IMR-90 (cell line): ENCODE measurements around the gene VIPR1. TPM values are rescaled to one million over a fixed set of nuclear protein-coding genes. Genes with fewer than 3 reads are reported as not detected.

ENCODE experiments used
- ATAC-seq: fragments of 200-7000 bp; cut with Tn5 transposase; 2 replicates; pipeline ENCODE4 v1.9.1; 2020; ENCODE audit warnings: low read depth, mild to moderate bottlenecking, moderate library complexity
- BruUV-seq: library from RNA; stranded (reverse); fragments of 400-500 nt; replicated peaks from 2 replicates; lab custom pipeline; 2021; lab: Mats Ljungman, UMichigan
- CTCF ChIA-PET: fragments of 300-600 bp; formaldehyde crosslinking; extraction: SDS; loops from one replicate; lab custom pipeline; 2021; ENCODE audit warnings: antibody characterized with exemption; lab: Yijun Ruan, JAX
- POLR2A ChIA-PET: fragments of 300-600 bp; sonication (Branson Sonifier 250); formaldehyde crosslinking; loops from one replicate; lab custom pipeline; 2022; ENCODE audit warnings: antibody characterized with exemption; ENCODE audit not compliant: unreplicated experiment; lab: Charles Lee
- DNase-seq: peaks from one replicate; pipeline ENCODE4 v3.0.0; 2013
- H2AFZ ChIP-seq: replicated peaks from 2 replicates; pipeline ENCODE3; 2013; ENCODE audit warnings: low read length, mild to moderate bottlenecking; ENCODE audit not compliant: poor library complexity
- H2AK5ac ChIP-seq: 2 replicates; pipeline ENCODE4 v1.6.1; 2013; ENCODE audit warnings: low read depth, low read length, inconsistent platforms
- H2AK9ac ChIP-seq: replicated peaks from 2 replicates; pipeline ENCODE3; 2013; ENCODE audit warnings: mild to moderate bottlenecking, low read depth, low read length, moderate library complexity; ENCODE audit not compliant: poor library complexity
- H2BK120ac ChIP-seq: 2 replicates; pipeline ENCODE4 v1.6.1; 2013; ENCODE audit warnings: low read depth, low read length, inconsistent platforms
- H2BK15ac ChIP-seq: 3 replicates; pipeline ENCODE4 v1.6.1; 2013; ENCODE audit warnings: low read depth, low read length, inconsistent platforms
- H2BK20ac ChIP-seq: 2 replicates; pipeline ENCODE4 v1.6.1; 2013; ENCODE audit warnings: low read depth, mild to moderate bottlenecking, inconsistent platforms, low read length, moderate library complexity
- H2BK5ac ChIP-seq: 2 replicates; pipeline ENCODE4 v1.6.1; 2013; ENCODE audit warnings: mild to moderate bottlenecking, low read depth, low read length, inconsistent platforms; ENCODE audit not compliant: poor library complexity, severe bottlenecking
- H3K14ac ChIP-seq: replicated peaks from 2 replicates; pipeline ENCODE4 v1.6.1; 2013; ENCODE audit warnings: low read depth, low read length, inconsistent platforms
- H3K18ac ChIP-seq: 2 replicates; pipeline ENCODE4 v1.6.1; 2013; ENCODE audit warnings: low read depth, low read length, control low read depth
- H3K23ac ChIP-seq: 2 replicates; pipeline ENCODE4 v1.6.1; 2013; ENCODE audit warnings: low read depth, low read length, inconsistent platforms
- H3K27ac ChIP-seq: 2 replicates; pipeline ENCODE4 v1.5.1; 2013; ENCODE audit warnings: mild to moderate bottlenecking, control low read depth, low read length; ENCODE audit not compliant: insufficient read depth
- H3K27me3 ChIP-seq: 2 replicates; pipeline ENCODE4 v1.6.1; 2013; ENCODE audit warnings: low read length; ENCODE audit not compliant: control insufficient read depth, insufficient read depth
- H3K36me3 ChIP-seq: 2 replicates; pipeline ENCODE4 v1.6.1; 2013; ENCODE audit warnings: low read length, mixed read lengths; ENCODE audit not compliant: control insufficient read depth, insufficient read depth
- H3K4ac ChIP-seq: 2 replicates; pipeline ENCODE4 v1.6.1; 2013; ENCODE audit warnings: low read depth, low read length, inconsistent platforms
- H3K4me1 ChIP-seq: 2 replicates; pipeline ENCODE4 v1.6.1; 2013; ENCODE audit warnings: low read length, mixed read lengths; ENCODE audit not compliant: control insufficient read depth, insufficient read depth
- H3K4me2 ChIP-seq: 2 replicates; pipeline ENCODE4 v1.6.1; 2013; ENCODE audit warnings: low read depth, mild to moderate bottlenecking, control low read depth, low read length, moderate library complexity
- H3K4me3 ChIP-seq: 2 replicates; pipeline ENCODE4 v1.5.1; 2013; ENCODE audit warnings: low read depth, mild to moderate bottlenecking, control low read depth, low read length, moderate library complexity; ENCODE audit not compliant: insufficient read depth
- H3K56ac ChIP-seq: 2 replicates; pipeline ENCODE4 v1.6.1; 2013; ENCODE audit warnings: low read length, inconsistent platforms; ENCODE audit not compliant: insufficient read depth; ENCODE audit errors: extremely low read depth
- H3K79me1 ChIP-seq, 2 experiments: 2 replicates each; pipeline ENCODE4 v1.6.1; 2013; ENCODE audit warnings: low read length in 2 of 2, inconsistent platforms in 1 of 2, low read depth in 1 of 2
- H3K9ac ChIP-seq: 2 replicates; pipeline ENCODE4 v1.6.1; 2013; ENCODE audit warnings: low read depth, low read length, control low read depth
- H3K9me1 ChIP-seq: 2 replicates; pipeline ENCODE4 v1.6.1; 2013; ENCODE audit warnings: low read length, inconsistent platforms; ENCODE audit not compliant: insufficient read depth
- H3K9me3 ChIP-seq: 2 replicates; pipeline ENCODE4 v1.6.1; 2013; ENCODE audit warnings: low read length; ENCODE audit not compliant: control insufficient read depth, insufficient read depth
- H4K20me1 ChIP-seq: 2 replicates; pipeline ENCODE4 v1.6.1; 2013; ENCODE audit warnings: low read length, inconsistent platforms; ENCODE audit not compliant: insufficient read depth
- H4K5ac ChIP-seq: 2 replicates; pipeline ENCODE4 v1.6.1; 2013; ENCODE audit warnings: mild to moderate bottlenecking, low read depth, low read length, control low read depth
- H4K8ac ChIP-seq, 2 experiments: 2 replicates each; pipeline ENCODE4 v1.6.1; 2013; ENCODE audit warnings: low read depth in 2 of 2, low read length in 2 of 2, control low read depth in 1 of 2, inconsistent platforms in 1 of 2
- H4K91ac ChIP-seq: 2 replicates; pipeline ENCODE4 v1.6.1; 2013; ENCODE audit warnings: low read depth, low read length, inconsistent platforms; ENCODE audit not compliant: insufficient read depth
- BHLHE40 ChIP-seq: fragments of 150-350 bp; IDR thresholded peaks from 2 replicates; pipeline ENCODE4 v1.6.1; 2016; ENCODE audit warnings: mild to moderate bottlenecking, low read depth, low read length
- POLR2A ChIP-seq: IDR thresholded peaks from 2 replicates; pipeline ENCODE4 v1.6.1; 2012; ENCODE audit warnings: mild to moderate bottlenecking, low read depth, low read length
- WGBS, 2 experiments: methylation state at CpG; one replicate each; pipeline versions ENCODE4 v1.1.5 to v1.1.7; 2013; ENCODE audit warnings: missing lambda C conversion rate in 2 of 2; ENCODE audit not compliant: insufficient read length in 1 of 2; ENCODE audit errors: extremely low coverage in 2 of 2; 5-methylcytosine and 5-hydroxymethylcytosine counted together
- dilution Hi-C: fragments of 300-500 bp; cut with HindIII; formaldehyde crosslinking; loops from one replicate; pipeline ENCODE4 v1.14.3; 2018; ENCODE audit warnings: low sequenced_read_pairs; ENCODE audit not compliant: unreplicated experiment
- in situ Hi-C: fragments of 300-500 bp; cut with MboI; formaldehyde crosslinking; loops from 3 replicates; pipeline ENCODE4 v1.14.3; 2019; ENCODE audit warnings: low sequenced_read_pairs, inconsistent platforms, mixed read lengths
- intact Hi-C: fragments of 100-400 bp; cut with micrococcal nuclease; formaldehyde crosslinking; loops from 2 replicates; pipeline ENCODE4 v1.10.0; 2022
- polyA plus RNA-seq, 3 experiments: library from polyadenylated mRNA; depleted of rRNA; stranded (reverse); fragments of >200 nt; gene quantifications; 2 replicates each; pipeline ENCODE4 v1.2.3, GENCODE V29; 2012; ENCODE audit warnings: low replicate concordance in 1 of 3
- total RNA-seq: library from RNA; depleted of rRNA; stranded (reverse); fragments of >200 nt; gene quantifications from 2 replicates; pipeline ENCODE4 v1.2.3, GENCODE V29; 2012

Gene VIPR1
- total and polyA plus RNA-seq, 2 of the 4 experiments (the other 2 are of a cell fraction): not detected

- ChIA-PET POLR2A (no interaction called here), CTCF (no interaction called here)
- H3K36me3 ChIP-seq: no peaks in the 10 kb centered on the region
- no peak overlapping the region for H4K5ac ChIP-seq
- H2BK15ac ChIP-seq: no peak overlapping the region
- no peaks in the 10 kb centered on the region for H3K4me1 ChIP-seq
- DNase-seq (no peak), ATAC-seq (no peak)
- no peak overlapping the region for H2BK5ac ChIP-seq
- no peaks in the 10 kb centered on the region for H3K79me1 ChIP-seq
- no peak overlapping the region for H3K4ac ChIP-seq
- BruUV-seq: no TSS peak
- H2BK120ac ChIP-seq: no peak overlapping the region
- TF ChIP-seq POLR2A: no peak
- no peak for TF ChIP-seq BHLHE40
- H4K8ac ChIP-seq: no peak overlapping the region
- no peak overlapping the region for H2AK9ac ChIP-seq
- no peak overlapping the region for H2AFZ ChIP-seq
- no peak overlapping the region for H2BK20ac ChIP-seq
- H3K4me2 ChIP-seq: no peak overlapping the region
- H3K14ac ChIP-seq: no peak overlapping the region
- H3K9me3 ChIP-seq: no peaks in the 10 kb centered on the region
- H3K9ac ChIP-seq: no peak overlapping the region
- no peak overlapping the region for H3K18ac ChIP-seq
- no peak overlapping the region for H4K91ac ChIP-seq
- H3K23ac ChIP-seq: no peak overlapping the region
- H3K27ac ChIP-seq: no peak overlapping the region
- no peaks in the 10 kb centered on the region for H4K20me1 ChIP-seq
- in situ Hi-C loops (no loop called here), intact Hi-C loops (no loop called here), dilution Hi-C loops (no loop called here)
- H3K27me3 ChIP-seq: peaks cover 7% of the 10 kb centered on the region
- H3K9me1 ChIP-seq: no peaks in the 10 kb centered on the region
- no CpG with 5 or more reads among the region's 4 CpGs for WGBS, 2 experiments
- H3K4me3 ChIP-seq: no peak overlapping the region
- no peak overlapping the region for H2AK5ac ChIP-seq
- H3K56ac ChIP-seq: no peak overlapping the region
Observed at GRCh38 chr3:42520336-42520735, 17.9 kb downstream of the VIPR1 start.
